T-cell (primary cell): Measurements from ENCODE around the gene C11orf86. TPM values are rescaled to one million over a fixed set of nuclear protein-coding genes. Genes with fewer than 3 reads are reported as not detected.

Experiments
- ATAC-seq, 4 experiments: fragments of 200-7000 bp in 3 of 4; fragments of 150-1000 bp in 1 of 4; cut with Tn5 transposase; replicated peaks in 1 of 4; 1 replicate in 3 of 4; 2 replicates in 1 of 4; pipeline ENCODE4 v1.10.0; 2021; ENCODE audit warnings: moderate library complexity in 3 of 4, mild to moderate bottlenecking in 2 of 4, moderate number of reproducible peaks in 1 of 4
- CTCF ChIA-PET, 2 donors: fragments of 300-600 bp; sonication (Branson Sonifier 250); formaldehyde crosslinking; loops; one replicate each; lab custom pipeline; 2022; ENCODE audit warnings: antibody characterized with exemption in 2 of 2; lab: Charles Lee
- POLR2A ChIA-PET, 2 donors: fragments of 300-600 bp; sonication (Branson Sonifier 250); formaldehyde crosslinking; loops; one replicate each; lab custom pipeline; 2022; ENCODE audit warnings: antibody characterized with exemption in 2 of 2; lab: Charles Lee
- DNase-seq, 35 experiments: peaks; one replicate each; pipeline versions ENCODE4 v3.0.0 to v3.0.0-alpha.2; 2013 to 2023
- H3K27ac ChIP-seq: one replicate; pipeline ENCODE4 v1.5.1; 2013; ENCODE audit warnings: low read length
- H3K27me3 ChIP-seq, 2 experiments: replicated peaks in 1 of 2; 1 replicate in 1 of 2; 2 replicates in 1 of 2; pipeline versions ENCODE4 v1.6.1 to v1.7.0; 2013; ENCODE audit warnings: low read length in 1 of 2, mixed read lengths in 1 of 2; ENCODE audit not compliant: control insufficient read depth in 2 of 2, insufficient read depth in 2 of 2; ENCODE audit errors: extremely low read depth in 1 of 2
- H3K36me3 ChIP-seq, 2 donors: 1 replicate in 1 of 2; 2 replicates in 1 of 2; pipeline versions ENCODE4 v1.6.1 to v1.7.0; 2013; ENCODE audit warnings: low read length in 1 of 2; ENCODE audit not compliant: control insufficient read depth in 2 of 2, insufficient read depth in 1 of 2; ENCODE audit errors: extremely low read depth in 1 of 2
- H3K4me1 ChIP-seq, 2 experiments: 1 replicate in 1 of 2; 2 replicates in 1 of 2; pipeline versions ENCODE4 v1.6.1 to v1.7.0; 2013; ENCODE audit warnings: low read length in 2 of 2, mixed read lengths in 1 of 2; ENCODE audit not compliant: insufficient read depth in 2 of 2, control insufficient read depth in 1 of 2; ENCODE audit errors: extremely low read depth in 1 of 2
- H3K4me3 ChIP-seq, 2 donors: 1 replicate in 1 of 2; 2 replicates in 1 of 2; pipeline versions ENCODE4 v1.5.1 to v1.7.0; 2013; ENCODE audit warnings: mild to moderate bottlenecking in 2 of 2, low read length in 1 of 2, moderate library complexity in 1 of 2; ENCODE audit not compliant: control insufficient read depth in 1 of 2; ENCODE audit errors: extremely low read depth in 1 of 2
- H3K9me3 ChIP-seq: 2 replicates; pipeline ENCODE4 v1.7.0; 2013
- H3K27ac Mint-ChIP-seq, 2 donors: one replicate each; pipeline ENCODE4 v1.8.0; 2020 to 2021; ENCODE audit warnings: mild to moderate bottlenecking in 2 of 2, mixed read lengths in 2 of 2
- H3K27me3 Mint-ChIP-seq, 2 donors: one replicate each; pipeline ENCODE4 v1.8.0; 2021 to 2022; ENCODE audit warnings: mixed read lengths in 2 of 2
- H3K36me3 Mint-ChIP-seq: one replicate; pipeline ENCODE4 v1.8.0; 2021; ENCODE audit warnings: mixed read lengths
- H3K4me1 Mint-ChIP-seq, 3 donors: one replicate each; pipeline ENCODE4 v1.8.0; 2020 to 2022; ENCODE audit warnings: mixed read lengths in 3 of 3, mild to moderate bottlenecking in 1 of 3
- H3K4me3 Mint-ChIP-seq, 3 donors: one replicate each; pipeline ENCODE4 v1.8.0; 2020 to 2022; ENCODE audit warnings: mild to moderate bottlenecking in 3 of 3, mixed read lengths in 3 of 3, moderate library complexity in 3 of 3
- H3K9me3 Mint-ChIP-seq, 3 donors: one replicate each; pipeline ENCODE4 v1.8.0; 2020 to 2022; ENCODE audit warnings: mixed read lengths in 3 of 3
- WGBS: methylation state at CpG from one replicate; pipeline ENCODE4 v1.1.5; 2013; ENCODE audit warnings: missing lambda C conversion rate; ENCODE audit not compliant: insufficient coverage; 5-methylcytosine and 5-hydroxymethylcytosine counted together
- total RNA-seq, 35 experiments: library from RNA in 6 of 35; stranded (reverse) in 6 of 35; fragments of 120-200 nt in 1 of 35; gene quantifications; one replicate each; pipeline versions ENCODE4 v1.2.1 to v1.2.4 and lab custom pipeline; 2013 to 2026

Gene C11orf86
- total RNA-seq, 5 donors from 2014 or later (not counting 1 experiment from before 2014, with no cell fraction given), result not detected

GRCh38 chr11:67006029-67006884, 31.2 kb downstream of the C11orf86 start:
- peaks cover 2 to 10% (median 4%) of the 10 kb centered on the region in 3 donors for H3K4me1 Mint-ChIP-seq
- H3K27ac Mint-ChIP-seq, result peak overlapping the region in 1 of 2 donors; percentile 45
- H3K36me3 Mint-ChIP-seq, result no peaks in the 10 kb centered on the region
- peak in 2 of 4 experiments; percentile 26 to 44 for ATAC-seq
- H3K4me1 ChIP-seq, result no peaks in the 10 kb centered on the region
- no peaks in the 10 kb centered on the region for H3K9me3 Mint-ChIP-seq
- DNase-seq, result peak in 9 of 35 experiments; percentile 6 to 37 (median 12)
- CTCF ChIA-PET, result interaction anchor here in 1 of 2 donors (0.6 to 1.0 kb wide), 2 partner anchors 15 to 19 kb away, joined by 3 to 6 read pairs; no protein-coding TSS in a partner anchor
- POLR2A ChIA-PET, result interaction anchor here in 1 of 2 donors (0.7 kb wide), 1 partner anchor 1808 kb away, joined by 16 read pairs; no protein-coding TSS in a partner anchor
- peaks cover 0 to 10% of the 10 kb centered on the region in 2 experiments for H3K27me3 ChIP-seq
- H3K4me3 Mint-ChIP-seq, result no peak overlapping the region
- peaks cover 0 to 4% of the 10 kb centered on the region in 2 donors for H3K27me3 Mint-ChIP-seq
- WGBS, result 88% methylated on average over 4 of the region's 14 CpGs
- H3K27ac ChIP-seq, result no peak overlapping the region
- no peaks in the 10 kb centered on the region for H3K9me3 ChIP-seq
- no peaks in the 10 kb centered on the region for H3K36me3 ChIP-seq
- H3K4me3 ChIP-seq, result no peak overlapping the region

DNA sequence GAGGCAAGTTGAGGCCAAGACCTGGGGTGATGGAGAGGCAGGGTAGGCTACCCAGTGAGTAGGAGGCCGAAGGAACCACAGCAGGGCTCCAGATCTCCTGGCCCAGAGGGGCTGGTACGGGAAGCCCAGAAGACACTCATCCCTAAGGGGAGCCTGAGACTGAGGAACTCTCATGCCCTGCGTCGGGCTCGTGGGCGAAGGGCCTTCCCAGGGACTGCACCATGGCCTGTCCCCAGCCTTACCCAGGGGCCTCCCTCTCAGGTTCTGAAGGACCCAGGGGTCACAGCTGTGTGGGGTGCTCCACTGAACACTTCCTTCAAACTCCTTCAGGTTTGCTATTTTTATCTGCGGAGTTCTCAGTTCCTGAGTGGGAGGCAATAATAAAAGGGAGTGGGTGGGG, 32.0 kb downstream of the C11orf86 start:
- 90% methylated on average over 2 of the region's 7 CpGs for WGBS

GRCh38 chr11:67010296-67010905, 35.3 kb downstream of the C11orf86 start:
- Histone ChIP-seq H3K4me3 (no peak overlapping the region), H3K27me3 (peaks cover 0 to 19% of the 10 kb centered on the region in 2 experiments), H3K4me1 (no peaks in the 10 kb centered on the region), H3K36me3 (no peaks in the 10 kb centered on the region), H3K27ac (no peak overlapping the region), H3K9me3 (no peaks in the 10 kb centered on the region)
- Mint-ChIP-seq H3K27me3 (peaks cover 8 to 11% of the 10 kb centered on the region in 2 donors), H3K4me3 (no peak overlapping the region), H3K36me3 (no peaks in the 10 kb centered on the region), H3K4me1 (peaks cover 2 to 10% (median 4%) of the 10 kb centered on the region in 3 donors), H3K9me3 (no peaks in the 10 kb centered on the region), H3K27ac (no peak overlapping the region)
- ChIA-PET POLR2A (no interaction called here), CTCF (interaction anchor here in 1 of 2 donors (0.6 kb wide), 1 partner anchor 310 kb away, joined by 3 read pairs; no protein-coding TSS in a partner anchor)
- DNase-seq (no peak), ATAC-seq (no peak)
- WGBS, result 81% methylated on average over 4 of the region's 7 CpGs

More for the DNA sequence above, 32.0 kb downstream of the C11orf86 start:
- Mint-ChIP-seq H3K4me1 (peaks cover 2 to 10% (median 4%) of the 10 kb centered on the region in 3 donors), H3K27me3 (peaks cover 0 to 4% of the 10 kb centered on the region in 2 donors), H3K4me3 (no peak overlapping the region), H3K36me3 (no peaks in the 10 kb centered on the region), H3K27ac (no peak overlapping the region), H3K9me3 (no peaks in the 10 kb centered on the region)
- Histone ChIP-seq H3K27ac (no peak overlapping the region), H3K36me3 (no peaks in the 10 kb centered on the region), H3K27me3 (peaks cover 0 to 10% of the 10 kb centered on the region in 2 experiments), H3K4me3 (no peak overlapping the region), H3K4me1 (no peaks in the 10 kb centered on the region), H3K9me3 (no peaks in the 10 kb centered on the region)
- no peak for ATAC-seq
- DNase-seq, result no peak
- POLR2A ChIA-PET, result interaction anchor here in 1 of 2 donors (0.5 kb wide), 1 partner anchor 366 kb away, joined by 6 read pairs; the partner anchor contains the start of gene CLCF1
- CTCF ChIA-PET, result interaction anchor here in 1 of 2 donors (1.0 kb wide), 1 partner anchor 16 kb away, joined by 3 read pairs; no protein-coding TSS in a partner anchor

DNA sequence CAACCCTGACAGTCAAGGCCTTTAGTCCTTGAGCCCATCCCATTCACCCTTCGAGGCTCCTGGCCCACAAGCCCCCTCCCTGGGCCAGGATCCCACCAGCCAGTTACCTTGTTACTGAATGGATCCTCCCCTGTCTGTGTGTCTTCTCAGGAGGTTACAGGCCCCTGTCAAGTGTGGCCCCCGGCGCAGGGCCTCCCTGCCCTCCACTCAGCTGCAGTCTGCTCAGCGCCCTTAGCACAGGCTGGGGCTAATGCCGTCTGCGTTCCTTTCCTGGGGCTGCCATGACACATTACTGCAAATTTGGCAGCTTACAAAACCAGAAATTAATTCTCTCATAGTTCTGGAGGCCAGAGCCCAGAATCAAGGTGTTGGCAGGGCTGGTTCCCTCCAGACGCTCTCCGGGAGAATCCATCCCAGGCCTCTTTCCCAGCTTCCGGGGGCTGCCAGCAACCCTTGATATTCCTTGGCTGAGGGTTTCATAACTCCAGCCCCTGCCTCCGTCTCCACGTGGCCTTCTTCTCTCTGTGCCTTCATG, 38.5 kb downstream of the C11orf86 start:
- Histone ChIP-seq H3K27ac (no peak overlapping the region), H3K4me3 (no peak overlapping the region), H3K9me3 (no peaks in the 10 kb centered on the region), H3K4me1 (no peaks in the 10 kb centered on the region), H3K27me3 (peaks cover 5 to 31% of the 10 kb centered on the region in 2 experiments), H3K36me3 (no peaks in the 10 kb centered on the region)
- DNase-seq (no peak), ATAC-seq (no peak)
- 90% methylated on average over 9 of the region's 11 CpGs for WGBS
- peaks cover 14 to 20% of the 10 kb centered on the region in 2 donors for H3K27me3 Mint-ChIP-seq
- no peak overlapping the region for H3K27ac Mint-ChIP-seq
- ChIA-PET CTCF (no interaction called here), POLR2A (no interaction called here)
- H3K4me1 Mint-ChIP-seq, result no peaks in the 10 kb centered on the region
- H3K9me3 Mint-ChIP-seq, result no peaks in the 10 kb centered on the region
- H3K36me3 Mint-ChIP-seq, result no peaks in the 10 kb centered on the region
- H3K4me3 Mint-ChIP-seq, result no peak overlapping the region

- peaks cover 0 to 3% (median 0%) of the 10 kb centered on the region in 3 donors for H3K9me3 Mint-ChIP-seq
- no peak overlapping the region for H3K27ac Mint-ChIP-seq
- ChIA-PET POLR2A (interaction anchor here in 1 of 2 donors (0.7 kb wide), 1 partner anchor 355 kb away, joined by 3 read pairs; no protein-coding TSS in a partner anchor), CTCF (no interaction called here)
- H3K27ac ChIP-seq, result no peak overlapping the region
- no peaks in the 10 kb centered on the region for H3K9me3 ChIP-seq
- H3K27me3 Mint-ChIP-seq, result peaks cover 14 to 20% of the 10 kb centered on the region in 2 donors
- no peaks in the 10 kb centered on the region for H3K36me3 ChIP-seq
- no peak overlapping the region for H3K4me3 Mint-ChIP-seq
- peaks cover 5 to 31% of the 10 kb centered on the region in 2 experiments for H3K27me3 ChIP-seq
- H3K4me3 ChIP-seq, result no peak overlapping the region
- 92% methylated on average over 7 of the region's 7 CpGs for WGBS
- no peaks in the 10 kb centered on the region for H3K4me1 Mint-ChIP-seq
- DNase-seq (no peak), ATAC-seq (no peak)
- H3K36me3 Mint-ChIP-seq, result no peaks in the 10 kb centered on the region
- no peaks in the 10 kb centered on the region for H3K4me1 ChIP-seq
These were observed 39.2 kb downstream of the C11orf86 start for GRCh38 chr11:67014343-67014742.

DNA sequence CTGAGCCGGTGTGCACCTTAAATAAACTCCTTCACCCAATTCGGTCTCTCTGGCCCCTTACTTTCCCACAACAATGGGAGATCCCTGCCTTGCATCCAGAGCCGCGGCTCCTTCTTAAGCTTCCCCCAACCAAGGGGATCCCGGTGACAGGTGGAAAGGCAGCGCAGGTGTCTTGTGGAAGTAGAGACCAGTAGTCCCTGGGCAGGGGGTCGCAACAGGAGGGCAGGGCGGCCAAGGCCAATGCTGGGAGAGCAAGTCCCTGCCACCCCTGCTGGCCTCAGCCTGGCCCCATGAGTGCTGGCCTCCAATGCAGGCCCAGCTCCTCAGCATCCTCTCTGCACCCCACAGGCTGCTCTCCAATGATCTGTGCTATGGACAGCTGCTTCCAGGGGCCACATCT, 39.9 kb downstream of the C11orf86 start:
- POLR2A ChIA-PET, result no interaction called here
- Histone ChIP-seq H3K4me1 (no peaks in the 10 kb centered on the region), H3K27ac (no peak overlapping the region), H3K4me3 (no peak overlapping the region), H3K27me3 (peaks cover 5 to 36% of the 10 kb centered on the region in 2 experiments), H3K9me3 (no peaks in the 10 kb centered on the region), H3K36me3 (no peaks in the 10 kb centered on the region)
- peaks cover 0 to 3% (median 0%) of the 10 kb centered on the region in 3 donors for H3K9me3 Mint-ChIP-seq
- H3K4me3 Mint-ChIP-seq, result no peak overlapping the region
- H3K27me3 Mint-ChIP-seq, result peaks cover 9 to 22% of the 10 kb centered on the region in 2 donors
- H3K27ac Mint-ChIP-seq, result no peak overlapping the region
- no peaks in the 10 kb centered on the region for H3K36me3 Mint-ChIP-seq
- ATAC-seq, result no peak
- H3K4me1 Mint-ChIP-seq, result no peaks in the 10 kb centered on the region
- WGBS, result 89% methylated on average over 4 of the region's 8 CpGs
- CTCF ChIA-PET, result no interaction called here
- no peak for DNase-seq
